Natural killer cell (primary cell): ENCODE results near the gene COL4A1. TPM values are rescaled to one million over a fixed set of nuclear protein-coding genes. Genes with fewer than 3 reads are reported as not detected.

Experiments used
- ATAC-seq, 3 donors: fragments of 150-1000 bp in 2 of 3; fragments of 200-7000 bp in 1 of 3; cut with Tn5 transposase; 1 replicate in 1 of 3; 2 replicates in 2 of 3; pipeline ENCODE4 v1.10.0; 2021; ENCODE audit warnings: mild to moderate bottlenecking in 2 of 3, moderate library complexity in 2 of 3
- DNase-seq, 2 donors: peaks; one replicate each; pipeline versions ENCODE4 v3.0.0 to v3.0.0-alpha.2; 2013 to 2021; ENCODE audit warnings: mixed read lengths in 1 of 2
- H3K27ac ChIP-seq: one replicate; pipeline ENCODE4 v1.5.1; 2013; ENCODE audit warnings: mild to moderate bottlenecking, low read length
- H3K27me3 ChIP-seq: one replicate; pipeline ENCODE4 v1.6.1; 2013; ENCODE audit warnings: low read length; ENCODE audit not compliant: control insufficient read depth, insufficient read depth
- H3K36me3 ChIP-seq: one replicate; pipeline ENCODE4 v1.6.1; 2013; ENCODE audit warnings: low read length; ENCODE audit not compliant: control insufficient read depth, insufficient read depth
- H3K4me1 ChIP-seq: one replicate; pipeline ENCODE4 v1.6.1; 2013; ENCODE audit warnings: low read length; ENCODE audit not compliant: control insufficient read depth, insufficient read depth
- H3K4me3 ChIP-seq: one replicate; pipeline ENCODE4 v1.5.1; 2013; ENCODE audit warnings: low read length
- H3K9me3 ChIP-seq: one replicate; pipeline ENCODE4 v1.6.1; 2013; ENCODE audit warnings: low read length; ENCODE audit not compliant: control insufficient read depth, insufficient read depth
- H3K27ac Mint-ChIP-seq, 2 donors: one replicate each; pipeline ENCODE4 v1.8.0; 2022; ENCODE audit warnings: mild to moderate bottlenecking in 2 of 2, mixed read lengths in 2 of 2, moderate library complexity in 1 of 2
- H3K27me3 Mint-ChIP-seq, 2 donors: one replicate each; pipeline ENCODE4 v1.8.0; 2022; ENCODE audit warnings: low read depth in 2 of 2, mixed read lengths in 2 of 2
- H3K36me3 Mint-ChIP-seq: one replicate; pipeline ENCODE4 v1.8.0; 2022; ENCODE audit warnings: mixed read lengths
- H3K4me1 Mint-ChIP-seq, 2 donors: one replicate each; pipeline ENCODE4 v1.8.0; 2022; ENCODE audit warnings: mixed read lengths in 2 of 2
- H3K4me3 Mint-ChIP-seq: one replicate; pipeline ENCODE4 v1.8.0; 2022; ENCODE audit warnings: mild to moderate bottlenecking, moderate library complexity, mixed read lengths
- H3K9me3 Mint-ChIP-seq, 2 donors: one replicate each; pipeline ENCODE4 v1.8.0; 2022; ENCODE audit warnings: mixed read lengths in 2 of 2
- CTCF ChIP-seq: fragments of 200-600 bp; IDR thresholded peaks from one replicate; pipeline ENCODE4 v1.8.0; 2022; ENCODE audit warnings: antibody characterized with exemption
- whole genome bisulfite sequencing: methylation state at CpG from one replicate; pipeline ENCODE4 v1.1.7; 2013; ENCODE audit warnings: missing lambda C conversion rate; ENCODE audit not compliant: insufficient coverage; 5-methylcytosine and 5-hydroxymethylcytosine counted together
- intact Hi-C: fragments of 100-400 bp; cut with micrococcal nuclease; formaldehyde crosslinking; loops from one replicate; pipeline ENCODE4 v1.14.2; 2022
- total RNA-seq, 4 donors: library from RNA; stranded (reverse); fragments of 120-200 nt in 1 of 4; gene quantifications; one replicate each; pipeline versions ENCODE4 v1.2.3 to v1.2.4, GENCODE V29; 2013 to 2022

COL4A1 gene
- total RNA-seq, 3 donors from 2014 or later (not counting 1 experiment from before 2014, with no cell fraction given), result not detected

- Mint-ChIP-seq H3K27ac (no peak overlapping the region), H3K36me3 (no peaks in the 10 kb centered on the region), H3K4me3 (no peak overlapping the region), H3K4me1 (no peaks in the 10 kb centered on the region), H3K9me3 (no peaks in the 10 kb centered on the region), H3K27me3 (peaks cover 13 to 21% of the 10 kb centered on the region in 2 donors)
- no peak for TF ChIP-seq CTCF
- ATAC-seq, result no peak
- Histone ChIP-seq H3K4me3 (no peak overlapping the region), H3K9me3 (no peaks in the 10 kb centered on the region), H3K27ac (no peak overlapping the region), H3K27me3 (no peaks in the 10 kb centered on the region), H3K4me1 (no peaks in the 10 kb centered on the region), H3K36me3 (no peaks in the 10 kb centered on the region)
- WGBS, result 64% methylated on average over 3 of the region's 5 CpGs
- intact Hi-C loops, result no loop called here
- DNase-seq, result no peak
These were observed 74.8 kb downstream of the COL4A1 start for GRCh38 chr13:110232142-110232541.

GRCh38 chr13:110231348-110232047 lies 75.5 kb downstream of the COL4A1 start:
- Histone ChIP-seq H3K9me3 (no peaks in the 10 kb centered on the region), H3K27ac (no peak overlapping the region), H3K27me3 (no peaks in the 10 kb centered on the region), H3K4me3 (no peak overlapping the region), H3K4me1 (no peaks in the 10 kb centered on the region), H3K36me3 (no peaks in the 10 kb centered on the region)
- no peak for TF ChIP-seq CTCF
- peaks cover 13 to 21% of the 10 kb centered on the region in 2 donors for H3K27me3 Mint-ChIP-seq
- WGBS, result 91% methylated on average over 16 of the region's 16 CpGs
- DNase-seq (no peak), ATAC-seq (no peak)
- no peaks in the 10 kb centered on the region for H3K4me1 Mint-ChIP-seq
- no peaks in the 10 kb centered on the region for H3K9me3 Mint-ChIP-seq
- no peak overlapping the region for H3K27ac Mint-ChIP-seq
- no peaks in the 10 kb centered on the region for H3K36me3 Mint-ChIP-seq
- intact Hi-C loops, result no loop called here
- H3K4me3 Mint-ChIP-seq, result no peak overlapping the region

- intact Hi-C loops, result no loop called here
- TF ChIP-seq CTCF, result no peak
- Mint-ChIP-seq H3K4me1 (no peaks in the 10 kb centered on the region), H3K27me3 (peaks cover 13 to 21% of the 10 kb centered on the region in 2 donors), H3K36me3 (no peaks in the 10 kb centered on the region), H3K9me3 (no peaks in the 10 kb centered on the region), H3K27ac (no peak overlapping the region), H3K4me3 (no peak overlapping the region)
- no peaks in the 10 kb centered on the region for H3K27me3 ChIP-seq
- no peak for DNase-seq
- no peak for ATAC-seq
- H3K36me3 ChIP-seq, result no peaks in the 10 kb centered on the region
- no peak overlapping the region for H3K27ac ChIP-seq
- no peaks in the 10 kb centered on the region for H3K9me3 ChIP-seq
- H3K4me3 ChIP-seq, result no peak overlapping the region
- H3K4me1 ChIP-seq, result no peaks in the 10 kb centered on the region
- 76% methylated on average over 18 of the region's 18 CpGs for WGBS
These were observed 76.2 kb downstream of the COL4A1 start for GRCh38 chr13:110230661-110231347.
